GM12878 (cell line): Measurements from ENCODE around the gene TTC39B. TPM values are rescaled to one million over a fixed set of nuclear protein-coding genes. Genes with fewer than 3 reads are reported as not detected.

ENCODE experiments used
- ATAC-seq: fragments of 200-7000 bp; cut with Tn5 transposase; 3 replicates; pipeline ENCODE4 v1.9.1; 2020; ENCODE audit warnings: mild to moderate bottlenecking, moderate library complexity
- BruUV-seq: library from RNA; stranded (reverse); fragments of 400-500 nt; replicated peaks from 2 replicates; lab custom pipeline; 2021; lab: Mats Ljungman, UMichigan
- CTCF ChIA-PET: fragments of 300-600 bp; sonication (Branson Sonifier 250); formaldehyde crosslinking; extraction: SDS; loops from one replicate; lab custom pipeline; 2021; ENCODE audit warnings: inconsistent platforms; lab: Yijun Ruan, JAX
- POLR2A ChIA-PET: fragments of 350-600 bp; formaldehyde crosslinking; extraction: SDS; loops from one replicate; lab custom pipeline; 2021; ENCODE audit warnings: inconsistent platforms; lab: Charles Lee
- RAD21 ChIA-PET: fragments of 300-600 bp; sonication (Branson Sonifier 250); formaldehyde crosslinking; loops from one replicate; lab custom pipeline; 2023; ENCODE audit warnings: antibody characterized with exemption; ENCODE audit not compliant: unreplicated experiment; lab: Charles Lee
- SMC1A ChIA-PET: fragments of 300-600 bp; sonication (Branson Sonifier 250); formaldehyde crosslinking; loops from one replicate; lab custom pipeline; 2023; ENCODE audit not compliant: unreplicated experiment, uncharacterized antibody; lab: Charles Lee
- DNase-seq: peaks from one replicate; pipeline ENCODE4 v3.0.0-alpha.2; 2011; ENCODE audit warnings: low read depth, low spot score
- FAIRE-seq: peaks from 3 replicates; lab custom pipeline; 2011; peaks lifted over from hg19 to GRCh38; lab: Jason Lieb, UNC
- H2AFZ ChIP-seq: 2 replicates; pipeline ENCODE4 v1.6.0; 2011; ENCODE audit warnings: low read depth, low read length, control low read depth; ENCODE audit not compliant: control insufficient read depth
- H3K27ac ChIP-seq: 2 replicates; pipeline ENCODE4 v1.5.1; 2011; ENCODE audit warnings: control low read depth; ENCODE audit not compliant: control insufficient read depth, insufficient read depth
- H3K27me3 ChIP-seq, 2 experiments: replicated peaks in 1 of 2; 2 replicates each; pipeline versions ENCODE4 v1.6.0 to v1.6.1; 2011; ENCODE audit warnings: low read length in 1 of 2; ENCODE audit not compliant: control insufficient read depth in 2 of 2, insufficient read depth in 2 of 2
- H3K36me3 ChIP-seq, 2 experiments: 2 replicates each; pipeline ENCODE4 v1.5.1; 2011; ENCODE audit warnings: low read length in 1 of 2; ENCODE audit not compliant: control insufficient read depth in 2 of 2, insufficient read depth in 2 of 2
- H3K4me1 ChIP-seq: 2 replicates; pipeline ENCODE4 v1.6.1; 2011; ENCODE audit warnings: mild to moderate bottlenecking, low read length, moderate library complexity, mixed read lengths; ENCODE audit not compliant: control insufficient read depth, insufficient read depth
- H3K4me2 ChIP-seq: 2 replicates; pipeline ENCODE4 v1.6.0; 2011; ENCODE audit warnings: control low read depth; ENCODE audit not compliant: control insufficient read depth, insufficient read depth
- H3K4me3 ChIP-seq: fragments of 200-600 bp; sonication (generic); 2 replicates; pipeline ENCODE4 v1.5.1; 2016
- H3K79me2 ChIP-seq: 2 replicates; pipeline ENCODE4 v1.6.0; 2011; ENCODE audit warnings: low read length; ENCODE audit not compliant: control insufficient read depth, insufficient read depth
- H3K9ac ChIP-seq: 2 replicates; pipeline ENCODE4 v1.8.0; 2011; ENCODE audit warnings: low read length, control low read depth, mixed read lengths; ENCODE audit not compliant: control insufficient read depth, insufficient read depth
- H3K9me3 ChIP-seq: replicated peaks from 3 replicates; pipeline ENCODE4 v1.5.1; 2011; ENCODE audit warnings: mild to moderate bottlenecking, low read length; ENCODE audit not compliant: control insufficient read depth, insufficient read depth
- H4K20me1 ChIP-seq: 2 replicates; pipeline ENCODE4 v1.6.0; 2011; ENCODE audit not compliant: control insufficient read depth, insufficient read depth
- BCL3 ChIP-seq: IDR thresholded peaks from 2 replicates; pipeline ENCODE4 v1.6.1; 2011; ENCODE audit warnings: borderline replicate concordance, low read depth, mild to moderate bottlenecking, moderate library complexity, low read length; ENCODE audit not compliant: insufficient read depth, poor library complexity, severe bottlenecking
- CREM ChIP-seq: IDR thresholded peaks from 2 replicates; pipeline ENCODE4 v1.6.1; 2014; ENCODE audit warnings: antibody characterized with exemption, low read depth
- FOS ChIP-seq: IDR thresholded peaks from 3 replicates; pipeline ENCODE4 v1.6.1; 2011; ENCODE audit warnings: borderline replicate concordance; ENCODE audit not compliant: insufficient read length; ENCODE audit errors: extremely low read depth
- JUND ChIP-seq: IDR thresholded peaks from 2 replicates; pipeline ENCODE4 v1.6.1; 2012; ENCODE audit warnings: low read depth, mild to moderate bottlenecking, low read length, improper control_type of control experiment, moderate library complexity
- MEF2B ChIP-seq: fragments of 450-650 bp; IDR thresholded peaks from 2 replicates; pipeline ENCODE4 v1.6.1; 2018; ENCODE audit warnings: mild to moderate bottlenecking, moderate library complexity; ENCODE audit not compliant: partially characterized antibody, poor library complexity, severe bottlenecking
- MTA3 ChIP-seq: IDR thresholded peaks from 2 replicates; pipeline ENCODE4 v1.6.1; 2012; ENCODE audit warnings: low read length, inconsistent platforms, borderline replicate concordance
- MYB ChIP-seq: fragments of 150-350 bp; IDR thresholded peaks from 2 replicates; pipeline ENCODE4 v1.6.1; 2014; ENCODE audit warnings: mild to moderate bottlenecking, low read depth, low read length, borderline replicate concordance
- NBN ChIP-seq: fragments of 450-650 bp; IDR thresholded peaks from 2 replicates; pipeline ENCODE4 v1.6.1; 2016
- PRDM15 ChIP-seq: fragments of 450-650 bp; formaldehyde crosslinking; IDR thresholded peaks from 2 replicates; pipeline ENCODE4 v1.4.0; 2020; ENCODE audit warnings: mild to moderate bottlenecking, moderate library complexity
- YBX1 ChIP-seq: fragments of 450-650 bp; IDR thresholded peaks from 2 replicates; pipeline ENCODE4 v1.6.1; 2016; ENCODE audit warnings: antibody characterized with exemption
- ZBED1 ChIP-seq: IDR thresholded peaks from 2 replicates; pipeline ENCODE4 v1.6.1; 2016; ENCODE audit warnings: borderline replicate concordance
- WGBS: methylation state at CpG from one replicate; pipeline ENCODE4 v1.1.6; 2016; ENCODE audit warnings: low lambda C conversion rate; ENCODE audit not compliant: insufficient replicate concordance, insufficient coverage; ENCODE audit errors: missing lambda C conversion rate; 5-methylcytosine and 5-hydroxymethylcytosine counted together
- in situ Hi-C: fragments of 300-500 bp; cut with MboI; formaldehyde crosslinking; loops from 9 replicates; pipeline ENCODE4 v1.14.3; 2018; ENCODE audit warnings: mixed read lengths
- intact Hi-C: fragments of 100-400 bp; cut with micrococcal nuclease; formaldehyde crosslinking; loops from one replicate; pipeline ENCODE4 v1.14.2; 2022; ENCODE audit not compliant: unreplicated experiment
- polyA plus RNA-seq, 11 experiments: library from polyadenylated mRNA; depleted of rRNA in 4 of 11; unstranded in 6 of 11; stranded (reverse) in 5 of 11; fragments of >200 nt; fragmentation: Nextera tagmentation in 4 of 11; fragmentation: Illumina TruSeq in 1 of 11; extraction: Ambion mirVana in 4 of 11; extraction: Trizol in 1 of 11; gene quantifications; 1 replicate in 1 of 11; 2 replicates in 10 of 11; pipeline versions ENCODE4 v1.2.1 to v1.2.3, GENCODE V29; 2011 to 2016; ENCODE audit warnings: inconsistent platforms in 2 of 11, missing spikeins in 2 of 11, low read depth in 1 of 11
- total RNA-seq, 4 experiments: library from RNA; depleted of rRNA in 3 of 4; stranded (reverse); fragments of >200 nt in 3 of 4; fragmentation: Illumina TruSeq in 1 of 4; extraction: Trizol in 1 of 4; gene quantifications; 2 replicates each; pipeline versions ENCODE4 v1.2.1 to v1.2.3, GENCODE V29; 2013 to 2021
- TF ChIP-seq, protein P1 (sequence below): IDR thresholded peaks from 2 replicates; pipeline ENCODE4 v1.6.1; 2012; ENCODE audit warnings: low read length, inconsistent platforms

The TTC39B gene
- total and polyA plus RNA-seq, 10 of the 15 experiments (the other 5 are each of a cell fraction or from before 2014, with no cell fraction given): 0.68 to 2.5 (median 1.5) TPM

DNA sequence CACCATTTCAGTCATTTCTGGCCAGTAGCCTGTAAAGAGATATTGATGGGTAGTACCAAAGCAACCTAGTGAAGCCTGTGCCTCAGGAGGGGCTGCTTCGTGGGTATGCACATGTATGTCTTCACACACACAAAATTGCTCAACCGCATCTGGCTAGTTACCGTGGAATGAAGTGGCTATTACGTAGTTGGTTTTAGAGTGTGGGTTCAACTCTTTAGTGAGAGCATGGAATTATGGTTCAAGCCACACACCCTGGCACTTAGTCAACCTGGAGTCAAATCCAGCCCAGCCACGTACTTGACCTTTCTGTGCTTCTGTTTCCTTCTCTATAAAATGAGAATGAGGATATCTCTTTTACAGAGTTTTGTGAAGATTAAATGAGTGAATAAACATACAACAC is 174.9 kb downstream of the TTC39B start:
- in situ Hi-C loops: loop anchor here (25.0 kb wide), 1 partner anchor 670 kb away; no protein-coding TSS in a partner anchor
- ChIA-PET CTCF (interaction anchor here (0.7 kb wide), 1 partner anchor 18 kb away, joined by 3 read pairs; no protein-coding TSS in a partner anchor), RAD21 (no interaction called here), POLR2A (no interaction called here), SMC1A (no interaction called here)
- H3K4me1 ChIP-seq: no peaks in the 10 kb centered on the region
- BruUV-seq: no TSS peak
- no peaks in the 10 kb centered on the region for H3K79me2 ChIP-seq
- TF ChIP-seq, protein P1, sequence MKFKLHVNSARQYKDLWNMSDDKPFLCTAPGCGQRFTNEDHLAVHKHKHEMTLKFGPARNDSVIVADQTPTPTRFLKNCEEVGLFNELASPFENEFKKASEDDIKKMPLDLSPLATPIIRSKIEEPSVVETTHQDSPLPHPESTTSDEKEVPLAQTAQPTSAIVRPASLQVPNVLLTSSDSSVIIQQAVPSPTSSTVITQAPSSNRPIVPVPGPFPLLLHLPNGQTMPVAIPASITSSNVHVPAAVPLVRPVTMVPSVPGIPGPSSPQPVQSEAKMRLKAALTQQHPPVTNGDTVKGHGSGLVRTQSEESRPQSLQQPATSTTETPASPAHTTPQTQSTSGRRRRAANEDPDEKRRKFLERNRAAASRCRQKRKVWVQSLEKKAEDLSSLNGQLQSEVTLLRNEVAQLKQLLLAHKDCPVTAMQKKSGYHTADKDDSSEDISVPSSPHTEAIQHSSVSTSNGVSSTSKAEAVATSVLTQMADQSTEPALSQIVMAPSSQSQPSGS: no peak
- TF ChIP-seq NBN (no peak), BCL3 (no peak), YBX1 (no peak), PRDM15 (CRISPR knock-in tag) (no peak), MYB (no peak), CREM (no peak), MTA3 (no peak), MEF2B (no peak), JUND (no peak), ZBED1 (no peak), FOS (no peak)
- DNase-seq (no peak), ATAC-seq (no peak), FAIRE-seq (no peak)
- no peak overlapping the region for H3K9ac ChIP-seq
- 27% methylated on average over 5 of the region's 5 CpGs for WGBS
- no peaks in the 10 kb centered on the region for H3K9me3 ChIP-seq
- no peak overlapping the region for H2AFZ ChIP-seq
- H4K20me1 ChIP-seq: no peaks in the 10 kb centered on the region
- intact Hi-C loops: loop anchor here (10.0 kb wide), 2 partner anchors 287 to 667 kb away; no protein-coding TSS in a partner anchor
- H3K36me3 ChIP-seq: no peaks in the 10 kb centered on the region
- no peak overlapping the region for H3K27ac ChIP-seq
- H3K4me2 ChIP-seq: no peak overlapping the region
- no peaks in the 10 kb centered on the region for H3K27me3 ChIP-seq
- no peak overlapping the region for H3K4me3 ChIP-seq
